ENCODE measurements around the gene GALNT2.

DNA sequence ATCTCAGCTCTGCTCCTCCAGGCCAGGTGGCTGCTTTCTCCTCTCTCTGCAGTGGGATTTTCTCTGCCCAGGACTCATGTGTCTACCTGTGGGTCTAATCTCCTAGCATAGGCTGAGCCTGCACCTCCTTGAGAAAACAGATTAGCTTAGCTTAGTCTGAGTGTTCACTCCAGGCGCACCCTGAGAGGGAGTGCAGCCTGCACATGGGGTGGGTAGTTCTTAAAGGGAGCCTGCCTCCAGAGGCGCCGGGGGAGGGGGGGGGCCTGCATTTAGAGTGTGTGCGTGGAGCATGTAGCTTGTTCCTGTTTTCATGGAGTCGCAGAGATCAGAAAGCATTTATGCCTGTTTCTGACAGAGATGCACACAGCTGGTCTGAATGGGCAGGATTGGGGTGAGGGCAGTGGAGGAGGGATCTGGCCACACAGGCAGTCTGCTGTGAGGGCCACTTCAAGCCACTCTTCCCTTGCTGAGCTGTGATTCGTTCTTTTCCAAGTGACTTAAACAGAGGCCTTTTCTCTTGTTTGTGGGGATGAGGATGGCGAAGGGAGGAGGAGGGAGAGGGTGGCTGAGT lies 45.2 kb downstream of the GALNT2 start:
- TF ChIP-seq, protein P1, sequence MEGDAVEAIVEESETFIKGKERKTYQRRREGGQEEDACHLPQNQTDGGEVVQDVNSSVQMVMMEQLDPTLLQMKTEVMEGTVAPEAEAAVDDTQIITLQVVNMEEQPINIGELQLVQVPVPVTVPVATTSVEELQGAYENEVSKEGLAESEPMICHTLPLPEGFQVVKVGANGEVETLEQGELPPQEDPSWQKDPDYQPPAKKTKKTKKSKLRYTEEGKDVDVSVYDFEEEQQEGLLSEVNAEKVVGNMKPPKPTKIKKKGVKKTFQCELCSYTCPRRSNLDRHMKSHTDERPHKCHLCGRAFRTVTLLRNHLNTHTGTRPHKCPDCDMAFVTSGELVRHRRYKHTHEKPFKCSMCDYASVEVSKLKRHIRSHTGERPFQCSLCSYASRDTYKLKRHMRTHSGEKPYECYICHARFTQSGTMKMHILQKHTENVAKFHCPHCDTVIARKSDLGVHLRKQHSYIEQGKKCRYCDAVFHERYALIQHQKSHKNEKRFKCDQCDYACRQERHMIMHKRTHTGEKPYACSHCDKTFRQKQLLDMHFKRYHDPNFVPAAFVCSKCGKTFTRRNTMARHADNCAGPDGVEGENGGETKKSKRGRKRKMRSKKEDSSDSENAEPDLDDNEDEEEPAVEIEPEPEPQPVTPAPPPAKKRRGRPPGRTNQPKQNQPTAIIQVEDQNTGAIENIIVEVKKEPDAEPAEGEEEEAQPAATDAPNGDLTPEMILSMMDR (IDR thresholded peaks at IDR 0.05), result no peak
- TF ChIP-seq POLR2AphosphoS5 (IDR thresholded peaks at IDR 0.05; ENCODE audit: low read depth, low read length), result no peak
- TF ChIP-seq, protein P2, sequence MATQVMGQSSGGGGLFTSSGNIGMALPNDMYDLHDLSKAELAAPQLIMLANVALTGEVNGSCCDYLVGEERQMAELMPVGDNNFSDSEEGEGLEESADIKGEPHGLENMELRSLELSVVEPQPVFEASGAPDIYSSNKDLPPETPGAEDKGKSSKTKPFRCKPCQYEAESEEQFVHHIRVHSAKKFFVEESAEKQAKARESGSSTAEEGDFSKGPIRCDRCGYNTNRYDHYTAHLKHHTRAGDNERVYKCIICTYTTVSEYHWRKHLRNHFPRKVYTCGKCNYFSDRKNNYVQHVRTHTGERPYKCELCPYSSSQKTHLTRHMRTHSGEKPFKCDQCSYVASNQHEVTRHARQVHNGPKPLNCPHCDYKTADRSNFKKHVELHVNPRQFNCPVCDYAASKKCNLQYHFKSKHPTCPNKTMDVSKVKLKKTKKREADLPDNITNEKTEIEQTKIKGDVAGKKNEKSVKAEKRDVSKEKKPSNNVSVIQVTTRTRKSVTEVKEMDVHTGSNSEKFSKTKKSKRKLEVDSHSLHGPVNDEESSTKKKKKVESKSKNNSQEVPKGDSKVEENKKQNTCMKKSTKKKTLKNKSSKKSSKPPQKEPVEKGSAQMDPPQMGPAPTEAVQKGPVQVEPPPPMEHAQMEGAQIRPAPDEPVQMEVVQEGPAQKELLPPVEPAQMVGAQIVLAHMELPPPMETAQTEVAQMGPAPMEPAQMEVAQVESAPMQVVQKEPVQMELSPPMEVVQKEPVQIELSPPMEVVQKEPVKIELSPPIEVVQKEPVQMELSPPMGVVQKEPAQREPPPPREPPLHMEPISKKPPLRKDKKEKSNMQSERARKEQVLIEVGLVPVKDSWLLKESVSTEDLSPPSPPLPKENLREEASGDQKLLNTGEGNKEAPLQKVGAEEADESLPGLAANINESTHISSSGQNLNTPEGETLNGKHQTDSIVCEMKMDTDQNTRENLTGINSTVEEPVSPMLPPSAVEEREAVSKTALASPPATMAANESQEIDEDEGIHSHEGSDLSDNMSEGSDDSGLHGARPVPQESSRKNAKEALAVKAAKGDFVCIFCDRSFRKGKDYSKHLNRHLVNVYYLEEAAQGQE (IDR thresholded peaks at IDR 0.05; ENCODE audit: low read depth, low read length), result no peak
- TF ChIP-seq, protein P3, sequence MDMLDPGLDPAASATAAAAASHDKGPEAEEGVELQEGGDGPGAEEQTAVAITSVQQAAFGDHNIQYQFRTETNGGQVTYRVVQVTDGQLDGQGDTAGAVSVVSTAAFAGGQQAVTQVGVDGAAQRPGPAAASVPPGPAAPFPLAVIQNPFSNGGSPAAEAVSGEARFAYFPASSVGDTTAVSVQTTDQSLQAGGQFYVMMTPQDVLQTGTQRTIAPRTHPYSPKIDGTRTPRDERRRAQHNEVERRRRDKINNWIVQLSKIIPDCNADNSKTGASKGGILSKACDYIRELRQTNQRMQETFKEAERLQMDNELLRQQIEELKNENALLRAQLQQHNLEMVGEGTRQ (IDR thresholded peaks at IDR 0.05; ENCODE audit: borderline replicate concordance, low read depth, low read length), result no peak
- TF ChIP-seq SIN3A (IDR thresholded peaks at IDR 0.05; ENCODE audit: borderline replicate concordance, low read depth, low read length), result no peak
